Activated T-helper 17 cell treated with anti-CD3 and anti-CD28 coated beads, Interleukin-2, amount 50 U/mL, for 72 hours (primary cell): ENCODE data around the gene EOMES. TPM values are rescaled to one million over a fixed set of nuclear protein-coding genes. Genes with fewer than 3 reads are reported as not detected.
A peak's percentile ranks its signal among the peaks of the same experiment; 100 is the strongest.

ENCODE experiments used
- ATAC-seq: fragments of 150-1000 bp; cut with Tn5 transposase; replicated peaks from 2 replicates; pipeline ENCODE4 v1.10.0; 2021; ENCODE audit warnings: mild to moderate bottlenecking, moderate library complexity
- H3K27ac Mint-ChIP-seq: one replicate; pipeline ENCODE4 v1.8.0; 2022; ENCODE audit warnings: mixed read lengths
- H3K27me3 Mint-ChIP-seq: one replicate; pipeline ENCODE4 v1.8.0; 2022; ENCODE audit warnings: mixed read lengths
- H3K36me3 Mint-ChIP-seq: one replicate; pipeline ENCODE4 v1.8.0; 2022; ENCODE audit warnings: low read depth, mild to moderate bottlenecking, mixed read lengths
- H3K4me1 Mint-ChIP-seq: one replicate; pipeline ENCODE4 v1.8.0; 2022; ENCODE audit warnings: mixed read lengths
- H3K4me3 Mint-ChIP-seq: one replicate; pipeline ENCODE4 v1.8.0; 2022; ENCODE audit warnings: mild to moderate bottlenecking, mixed read lengths
- H3K9me3 Mint-ChIP-seq: one replicate; pipeline ENCODE4 v1.8.0; 2022; ENCODE audit warnings: mixed read lengths
- total RNA-seq, 2 donors: library from RNA; stranded (reverse); gene quantifications; one replicate each; pipeline ENCODE4 v1.2.3, GENCODE V29; 2022

EOMES gene
- total RNA-seq, 2 donors from 2014 or later = 0.11 to 0.32 TPM

DNA sequence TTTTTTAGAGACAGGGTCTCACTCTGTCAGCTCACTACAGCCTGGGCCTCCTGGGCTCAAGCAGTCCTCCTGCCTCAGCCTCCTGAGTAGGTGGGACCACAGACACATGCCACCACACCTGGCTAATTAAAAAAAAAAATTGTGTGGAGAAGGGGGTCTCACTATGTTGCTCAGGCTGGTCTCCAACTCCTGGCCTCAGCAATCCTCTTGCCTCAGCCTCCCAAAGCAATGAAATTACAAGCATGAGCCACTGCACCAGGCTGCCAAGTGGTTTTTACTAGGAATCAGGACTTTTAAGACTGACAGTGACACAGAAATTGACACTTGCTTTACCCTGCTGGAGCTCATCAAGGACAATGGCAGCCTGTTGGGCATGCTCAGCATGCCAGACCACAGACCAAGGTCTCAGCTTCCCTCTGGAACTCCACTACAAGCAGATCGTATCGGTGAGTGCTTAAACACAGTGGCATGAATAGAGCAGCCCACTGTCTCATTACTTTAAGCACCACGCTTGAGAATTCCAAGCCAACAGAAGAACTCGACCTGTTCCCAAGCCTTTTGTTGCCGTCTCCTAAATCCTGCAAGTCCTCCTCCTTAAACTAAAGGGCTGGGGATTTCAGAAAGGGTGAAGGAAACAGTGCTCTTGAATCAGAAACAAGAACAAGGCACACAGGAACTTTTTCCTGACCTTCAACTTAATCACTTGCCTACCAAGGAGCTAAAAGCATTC lies 41.4 kb downstream of the EOMES start:
- no peaks in the 10 kb centered on the region for H3K36me3 Mint-ChIP-seq
- H3K27me3 Mint-ChIP-seq = no peaks in the 10 kb centered on the region
- peak overlapping the region; percentile 89 for H3K27ac Mint-ChIP-seq
- peak; percentile 7 for ATAC-seq
- no peaks in the 10 kb centered on the region for H3K9me3 Mint-ChIP-seq
- peaks cover 11% of the 10 kb centered on the region for H3K4me1 Mint-ChIP-seq
- peak overlapping the region; percentile 69 for H3K4me3 Mint-ChIP-seq

DNA sequence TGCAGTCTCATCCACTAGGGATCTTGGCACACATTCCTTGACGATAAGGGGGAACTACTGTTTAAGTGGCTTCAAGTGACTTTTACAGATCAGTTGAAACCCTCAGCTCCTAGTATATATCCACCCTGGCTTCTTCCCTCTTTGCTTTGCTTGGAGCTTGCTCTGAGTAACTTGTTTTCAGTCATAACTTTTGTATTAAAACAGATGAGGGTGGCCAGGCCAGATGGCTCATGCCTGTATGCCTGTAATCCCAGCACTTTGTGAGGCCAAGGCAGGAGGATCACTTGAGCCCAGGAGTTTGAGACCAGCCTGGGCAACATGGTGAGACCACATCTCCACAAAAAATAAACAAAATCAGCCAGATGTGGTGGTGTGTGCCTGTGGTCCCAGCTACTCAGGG lies 42.4 kb downstream of the EOMES start:
- Mint-ChIP-seq H3K36me3 (no peaks in the 10 kb centered on the region), H3K4me3 (no peak overlapping the region), H3K9me3 (no peaks in the 10 kb centered on the region), H3K4me1 (peaks cover 11% of the 10 kb centered on the region), H3K27me3 (no peaks in the 10 kb centered on the region), H3K27ac (peak overlapping the region; percentile 89)
- ATAC-seq = no peak

DNA sequence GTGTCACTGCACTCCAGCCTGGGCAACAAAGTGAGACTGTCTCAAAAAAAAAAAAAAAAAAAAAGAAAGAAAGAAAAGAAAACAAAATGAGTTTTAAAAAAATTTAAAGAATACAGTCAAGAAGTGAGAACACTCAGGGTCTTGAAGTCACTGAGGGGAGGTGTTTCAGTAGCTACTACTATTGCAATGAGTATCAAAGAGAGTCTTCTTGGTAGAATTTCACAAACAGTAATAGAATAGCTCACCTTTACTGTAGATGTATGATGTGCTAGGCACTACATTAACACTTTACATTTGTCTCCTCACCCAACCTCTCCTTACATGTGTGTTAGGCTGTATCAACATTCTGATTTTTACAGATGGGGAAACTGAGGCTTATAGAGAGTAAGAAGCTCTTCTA lies 43.9 kb downstream of the EOMES start:
- H3K4me1 Mint-ChIP-seq = peaks cover 11% of the 10 kb centered on the region
- no peaks in the 10 kb centered on the region for H3K36me3 Mint-ChIP-seq
- H3K9me3 Mint-ChIP-seq = no peaks in the 10 kb centered on the region
- no peak overlapping the region for H3K4me3 Mint-ChIP-seq
- H3K27me3 Mint-ChIP-seq = no peaks in the 10 kb centered on the region
- ATAC-seq = peak; percentile 40
- H3K27ac Mint-ChIP-seq = no peak overlapping the region

DNA sequence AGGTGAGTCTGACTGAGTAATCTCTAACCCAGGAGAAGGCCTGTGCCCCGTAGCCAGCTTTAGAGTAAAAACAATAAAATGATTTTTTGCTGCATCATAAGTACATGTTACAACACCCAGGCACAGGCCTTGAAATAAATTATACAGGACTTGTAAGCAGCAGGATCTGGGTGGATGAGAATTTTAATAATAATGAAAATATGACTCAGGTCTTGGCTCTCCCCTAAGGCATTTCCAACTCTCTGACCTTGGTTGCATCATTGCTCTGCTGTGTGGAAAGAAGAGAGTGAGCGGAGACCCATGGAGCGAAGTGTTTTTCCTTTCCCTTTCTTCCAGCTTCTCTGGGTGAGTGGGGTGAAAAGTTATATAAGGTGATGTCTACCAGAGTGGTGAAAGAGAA lies 44.6 kb downstream of the EOMES start:
- no peak for ATAC-seq
- Mint-ChIP-seq H3K9me3 (no peaks in the 10 kb centered on the region), H3K27me3 (no peaks in the 10 kb centered on the region), H3K4me3 (no peak overlapping the region), H3K4me1 (peaks cover 11% of the 10 kb centered on the region), H3K36me3 (no peaks in the 10 kb centered on the region), H3K27ac (no peak overlapping the region)

DNA sequence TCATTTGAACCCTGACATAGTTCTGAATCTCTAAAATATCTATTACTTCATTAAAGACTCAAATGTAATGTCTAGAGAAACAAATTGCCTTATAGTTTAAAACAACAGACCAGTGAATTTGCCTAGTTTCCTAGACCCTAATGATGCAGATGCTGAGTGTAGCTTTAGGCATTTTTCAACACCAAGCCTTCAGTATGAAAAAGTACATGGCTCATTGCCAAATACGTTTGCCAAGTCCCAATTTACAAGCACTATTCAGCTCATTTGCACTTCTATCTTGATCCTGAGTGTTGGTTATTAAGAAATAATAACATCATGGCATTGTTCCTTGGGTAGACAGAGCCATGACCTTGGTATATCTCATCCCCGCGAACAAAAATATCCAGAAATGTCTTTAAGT lies 46.8 kb downstream of the EOMES start:
- Mint-ChIP-seq H3K36me3 (no peaks in the 10 kb centered on the region), H3K9me3 (no peaks in the 10 kb centered on the region), H3K27ac (no peak overlapping the region), H3K4me1 (peaks cover 3% of the 10 kb centered on the region), H3K27me3 (no peaks in the 10 kb centered on the region), H3K4me3 (no peak overlapping the region)
- no peak for ATAC-seq

DNA sequence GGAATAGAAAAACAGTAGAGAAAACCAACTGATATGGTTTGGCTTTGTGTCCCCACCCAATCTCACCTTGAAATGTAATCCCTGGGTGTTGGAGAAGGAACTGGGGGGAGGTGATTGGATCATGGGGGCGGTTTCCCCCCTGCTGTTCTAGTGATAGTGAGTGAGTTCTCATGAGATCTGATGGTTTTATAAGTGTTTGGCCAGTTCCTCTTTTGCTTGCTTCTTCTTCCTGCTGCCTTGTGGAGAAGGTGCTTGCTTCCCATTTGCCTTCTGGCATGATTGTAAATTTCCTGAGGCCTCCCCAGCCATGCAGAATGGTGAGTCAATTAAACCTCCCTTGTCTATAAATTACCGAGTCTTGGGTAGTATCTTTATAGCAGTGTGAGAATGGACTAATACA lies 48.4 kb downstream of the EOMES start:
- Mint-ChIP-seq H3K4me3 (no peak overlapping the region), H3K27ac (no peak overlapping the region), H3K36me3 (no peaks in the 10 kb centered on the region), H3K27me3 (no peaks in the 10 kb centered on the region), H3K9me3 (no peaks in the 10 kb centered on the region), H3K4me1 (no peaks in the 10 kb centered on the region)
- no peak for ATAC-seq

DNA sequence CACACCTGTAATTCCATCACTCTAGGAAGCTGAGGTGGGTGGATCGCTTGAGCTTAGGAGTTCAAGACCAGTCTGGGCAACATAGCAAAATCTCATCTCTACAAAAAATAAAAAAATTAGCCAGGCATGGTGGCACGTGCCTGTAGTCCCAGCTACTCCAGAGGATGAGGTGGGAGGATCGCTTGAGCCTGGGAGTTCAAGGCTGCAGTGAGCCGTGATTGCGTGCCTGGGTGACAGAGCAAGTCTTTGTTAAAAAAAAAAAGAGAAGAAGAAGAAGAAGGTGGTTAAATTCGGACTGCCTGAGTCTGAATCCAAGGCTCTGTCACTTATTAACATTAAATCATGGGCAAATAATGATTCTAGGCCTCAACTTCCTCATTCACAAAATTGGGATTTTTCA lies 51.0 kb downstream of the EOMES start:
- no peak overlapping the region for H3K4me3 Mint-ChIP-seq
- H3K36me3 Mint-ChIP-seq = no peaks in the 10 kb centered on the region
- ATAC-seq = no peak
- peaks cover 8% of the 10 kb centered on the region for H3K4me1 Mint-ChIP-seq
- H3K9me3 Mint-ChIP-seq = no peaks in the 10 kb centered on the region
- H3K27me3 Mint-ChIP-seq = no peaks in the 10 kb centered on the region
- no peak overlapping the region for H3K27ac Mint-ChIP-seq

DNA sequence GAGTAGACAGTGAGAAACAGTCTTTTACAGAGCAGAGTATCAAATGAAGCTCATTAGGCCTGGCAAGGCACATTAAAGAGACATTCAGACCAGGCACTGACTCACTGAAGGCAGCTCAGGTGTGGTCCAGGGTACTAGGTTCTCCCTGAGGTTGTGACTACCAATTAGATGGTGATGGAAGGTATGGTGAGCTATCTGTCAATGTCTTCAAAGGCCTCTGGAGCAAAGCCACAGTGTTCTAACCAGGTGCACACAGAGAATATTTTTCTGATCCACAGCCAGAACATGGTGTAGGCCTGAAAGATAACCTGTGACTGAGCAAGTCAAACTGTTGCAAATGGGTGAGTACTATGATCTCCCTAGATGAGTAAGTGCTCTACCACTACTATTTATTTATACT lies 51.5 kb downstream of the EOMES start:
- peaks cover 8% of the 10 kb centered on the region for H3K4me1 Mint-ChIP-seq
- ATAC-seq = peak; percentile 26
- no peak overlapping the region for H3K27ac Mint-ChIP-seq
- H3K4me3 Mint-ChIP-seq = no peak overlapping the region
- H3K36me3 Mint-ChIP-seq = no peaks in the 10 kb centered on the region
- no peaks in the 10 kb centered on the region for H3K27me3 Mint-ChIP-seq
- H3K9me3 Mint-ChIP-seq = no peaks in the 10 kb centered on the region

DNA sequence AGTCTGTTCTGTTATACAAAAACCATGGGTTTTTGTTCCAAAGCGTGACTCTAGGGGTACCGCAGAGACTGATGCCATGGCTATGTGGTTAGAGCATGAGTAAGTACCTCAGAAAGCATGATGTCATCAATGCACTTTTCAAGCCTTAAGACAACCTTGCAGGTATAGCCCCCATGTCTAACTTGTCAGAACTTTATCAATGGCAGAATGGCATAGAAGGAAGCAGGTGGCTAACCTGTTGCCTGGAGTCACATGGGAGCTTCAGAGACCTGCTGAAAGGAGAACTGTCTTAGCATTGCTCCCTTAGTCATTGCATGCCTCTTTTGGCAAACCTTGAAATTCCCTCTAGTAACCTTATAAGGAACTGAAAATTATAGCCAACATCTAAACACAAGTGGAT lies 52.5 kb downstream of the EOMES start:
- no peaks in the 10 kb centered on the region for H3K36me3 Mint-ChIP-seq
- no peak overlapping the region for H3K4me3 Mint-ChIP-seq
- H3K9me3 Mint-ChIP-seq = no peaks in the 10 kb centered on the region
- peak; percentile 92 for ATAC-seq
- H3K27ac Mint-ChIP-seq = peak overlapping the region; percentile 25
- H3K4me1 Mint-ChIP-seq = peaks cover 8% of the 10 kb centered on the region
- no peaks in the 10 kb centered on the region for H3K27me3 Mint-ChIP-seq

DNA sequence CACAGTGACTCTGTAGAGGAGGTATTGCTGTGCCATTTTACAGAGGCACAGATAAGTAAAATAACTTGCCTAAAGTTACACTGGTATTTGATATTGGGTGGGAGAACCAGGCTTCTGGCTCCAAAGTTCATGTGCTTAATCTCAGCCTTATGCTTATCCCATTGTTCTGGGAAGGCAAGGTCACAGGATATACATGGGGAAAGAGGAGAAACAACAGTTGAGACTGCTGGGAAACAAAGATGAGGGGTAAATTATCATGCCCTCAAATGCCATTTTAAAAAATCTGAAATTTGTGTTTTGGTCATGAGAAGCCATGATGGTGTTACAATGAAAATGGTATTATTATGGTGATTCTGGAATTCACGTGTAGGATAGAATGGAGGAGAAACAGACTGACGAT lies 54.4 kb downstream of the EOMES start:
- ATAC-seq = no peak
- H3K9me3 Mint-ChIP-seq = no peaks in the 10 kb centered on the region

DNA sequence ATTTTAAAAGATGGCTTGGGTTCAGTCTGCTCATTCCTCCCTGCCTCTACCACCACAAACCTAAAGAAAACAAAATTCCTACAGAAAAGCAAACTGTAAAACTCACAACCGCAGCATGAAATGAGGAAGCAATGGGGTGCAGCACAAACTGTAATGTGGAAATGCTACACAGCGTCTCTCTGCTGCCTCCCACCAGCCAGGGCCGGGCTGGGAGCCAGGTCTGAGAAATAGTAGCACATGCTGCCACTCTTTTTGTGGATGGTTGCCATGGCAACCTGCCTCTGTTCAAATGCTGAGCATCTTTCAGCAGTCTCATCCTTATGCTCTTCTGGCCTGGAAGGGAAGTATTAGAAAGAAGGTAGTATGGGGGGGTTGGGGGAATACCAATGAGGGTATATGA lies 55.4 kb downstream of the EOMES start:
- H3K36me3 Mint-ChIP-seq = no peaks in the 10 kb centered on the region

More for the DNA sequence above, 54.4 kb downstream of the EOMES start:
- Mint-ChIP-seq H3K27ac (no peak overlapping the region), H3K4me3 (no peak overlapping the region), H3K27me3 (no peaks in the 10 kb centered on the region), H3K36me3 (no peaks in the 10 kb centered on the region), H3K4me1 (peaks cover 8% of the 10 kb centered on the region)

DNA sequence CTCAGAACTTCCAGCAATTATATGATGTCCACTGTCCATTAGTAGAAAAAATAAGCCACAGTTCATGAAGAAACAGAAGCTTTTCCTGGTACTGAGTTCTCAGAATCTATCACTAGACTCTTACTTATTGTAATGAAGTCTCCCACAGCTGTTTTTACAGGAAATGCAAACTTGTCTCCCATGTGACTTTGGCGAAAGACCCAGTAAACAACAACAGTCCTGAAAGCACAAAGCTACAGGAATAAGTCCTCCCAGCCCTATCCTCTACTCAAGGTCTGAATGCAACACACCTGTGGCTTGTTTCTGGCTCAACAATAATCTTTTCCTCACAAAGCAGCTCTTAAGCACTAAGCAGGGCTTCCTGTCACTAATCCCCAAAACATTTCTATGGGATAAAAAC lies 55.9 kb downstream of the EOMES start:
- Mint-ChIP-seq H3K4me1 (peaks cover 14% of the 10 kb centered on the region), H3K27me3 (no peaks in the 10 kb centered on the region), H3K4me3 (peak overlapping the region; percentile 17), H3K27ac (peak overlapping the region; percentile 48), H3K9me3 (no peaks in the 10 kb centered on the region), H3K36me3 (no peaks in the 10 kb centered on the region)
- no peak for ATAC-seq

More for the DNA sequence above, 55.4 kb downstream of the EOMES start:
- Mint-ChIP-seq H3K9me3 (no peaks in the 10 kb centered on the region), H3K27ac (peak overlapping the region; percentile 48), H3K27me3 (no peaks in the 10 kb centered on the region), H3K4me3 (peak overlapping the region; percentile 17), H3K4me1 (peaks cover 9% of the 10 kb centered on the region)
- no peak for ATAC-seq

Other genes with a start within 250 kb of the EOMES start
- gene SLC4A7, start 237.9 kb downstream of the EOMES start, total RNA-seq = 10 to 100 TPM; 43.8 to 56.9 TPM